SU-DHL-6 (cell line): ENCODE results near the gene GOT2.

ENCODE experiments used
- CTCF ChIP-seq: fragments of 200-600 bp; sonication (generic); IDR thresholded peaks from one replicate; pipeline ENCODE4 v1.5.1; 2017; ENCODE audit warnings: antibody characterized with exemption, mild to moderate bottlenecking, low read length, moderate library complexity; ENCODE audit not compliant: insufficient read depth, poor library complexity, severe bottlenecking
- EZH2phosphoT487 ChIP-seq: fragments of 200-600 bp; sonication (generic), shearing (Covaris generic); conservative IDR thresholded peaks from 2 replicates; pipeline ENCODE4 v1.6.1; 2018; ENCODE audit warnings: mild to moderate bottlenecking, antibody characterized with exemption, low read length, moderate library complexity, mixed read lengths

GRCh38 chr16:58755989-58756649, 22.0 kb upstream of the GOT2 start:
- TF ChIP-seq CTCF: peak; percentile 74
- no peak for TF ChIP-seq EZH2phosphoT487
